ENCODE measurements around the gene UBE2C.

DNA sequence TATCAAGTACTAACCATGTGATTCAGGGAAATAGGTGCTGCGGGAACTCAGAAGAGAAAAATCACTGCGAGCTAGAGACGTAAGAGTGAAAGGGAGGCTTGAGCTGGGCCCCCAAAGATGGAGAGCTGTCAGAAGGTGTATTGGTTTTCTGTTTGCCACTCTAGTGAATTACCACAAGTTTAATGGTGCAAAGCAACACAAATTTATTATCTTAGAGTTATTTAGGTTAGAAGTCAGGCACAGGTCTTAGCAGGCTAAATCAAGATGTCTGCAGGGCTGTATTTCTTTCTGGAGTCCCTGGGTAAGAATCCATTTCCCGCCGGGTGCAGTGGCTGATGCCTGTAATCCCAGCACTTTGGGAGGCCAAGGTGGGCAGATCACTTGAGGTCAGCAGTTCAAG lies 47.5 kb downstream of the UBE2C start:
- TF ChIP-seq CTCF (IDR thresholded peaks at IDR 0.05; ENCODE audit: insufficient read depth, low read length, poor library complexity, severe bottlenecking): no peak
- TF ChIP-seq EZH2phosphoT487 (conservative IDR thresholded peaks at IDR 0.05; ENCODE audit: low read length): no peak
